C4-2B (cell line): ENCODE data around the gene FXYD5.
"Not testable (repeated sequence)": the region's sequence is repeated elsewhere in the genome, so short reads cannot be mapped to it uniquely, and the experiment has no call there.

Experiments
- CTCF ChIP-seq: fragments of 450-650 bp; conservative IDR thresholded peaks from 2 replicates; pipeline ENCODE4 v1.5.1; 2017; ENCODE audit warnings: mild to moderate bottlenecking
- ZFX ChIP-seq: fragments of 450-650 bp; IDR thresholded peaks from 2 replicates; pipeline ENCODE4 v1.6.1; 2017

- TF ChIP-seq CTCF, ZFX: not testable (repeated sequence)
These were observed 1.4 kb upstream of the FXYD5 start for GRCh38 chr19:35153129-35153522.
